Osteoblast (primary cell): Measurements from ENCODE around the gene GTF2I. TPM values are rescaled to one million over a fixed set of nuclear protein-coding genes. Genes with fewer than 3 reads are reported as not detected.
A peak's percentile ranks its signal among the peaks of the same experiment; 100 is the strongest.
"Not testable (repeated sequence)": the region's sequence is repeated elsewhere in the genome, so short reads cannot be mapped to it uniquely, and the experiment has no call there.

Source experiments
- DNase-seq: peaks from one replicate; pipeline ENCODE4 v3.0.0; 2011; ENCODE audit warnings: low spot score, mixed read lengths; ENCODE audit not compliant: insufficient read length; ENCODE audit errors: missing footprints
- H2AFZ ChIP-seq: 2 replicates; pipeline ENCODE4 v1.6.0; 2011; ENCODE audit warnings: mild to moderate bottlenecking, low read length
- H3K27ac ChIP-seq: 2 replicates; pipeline ENCODE4 v1.5.1; 2011; ENCODE audit warnings: mild to moderate bottlenecking, low read depth, low read length, moderate library complexity
- H3K27me3 ChIP-seq: 2 replicates; pipeline ENCODE4 v1.6.0; 2012; ENCODE audit warnings: mild to moderate bottlenecking, control low read depth, inconsistent platforms, low read length, moderate library complexity; ENCODE audit not compliant: insufficient read depth
- H3K36me3 ChIP-seq: 2 replicates; pipeline ENCODE4 v1.5.1; 2011; ENCODE audit warnings: mild to moderate bottlenecking, low read length, control low read depth, moderate library complexity; ENCODE audit not compliant: insufficient read depth
- H3K4me1 ChIP-seq: 2 replicates; pipeline ENCODE4 v1.5.1; 2011; ENCODE audit warnings: mild to moderate bottlenecking, low read length, control low read depth, moderate library complexity; ENCODE audit not compliant: insufficient read depth
- H3K4me2 ChIP-seq: 2 replicates; pipeline ENCODE4 v1.6.0; 2011; ENCODE audit warnings: mild to moderate bottlenecking, low read length; ENCODE audit not compliant: insufficient read depth
- H3K4me3 ChIP-seq: fragments of 200-600 bp; sonication (generic); 3 replicates; pipeline ENCODE4 v1.5.1; 2012; ENCODE audit warnings: mild to moderate bottlenecking, low read length, inconsistent platforms; ENCODE audit not compliant: insufficient read depth
- H3K79me2 ChIP-seq: 2 replicates; pipeline ENCODE4 v1.6.0; 2012; ENCODE audit warnings: mild to moderate bottlenecking, low read length, control low read depth, inconsistent platforms; ENCODE audit not compliant: insufficient read depth
- H3K9me3 ChIP-seq: 2 replicates; pipeline ENCODE4 v1.5.1; 2011; ENCODE audit warnings: low read depth, low read length, control low read depth
- H4K20me1 ChIP-seq: 2 replicates; pipeline ENCODE4 v1.6.0; 2012; ENCODE audit warnings: mild to moderate bottlenecking, low read length, control low read depth; ENCODE audit not compliant: insufficient read depth
- CTCF ChIP-seq: IDR thresholded peaks from 2 replicates; pipeline ENCODE4 v1.5.1; 2011; ENCODE audit warnings: mild to moderate bottlenecking, low read depth, low read length, moderate library complexity; ENCODE audit errors: extremely low read depth
- total RNA-seq: library from RNA; depleted of rRNA; stranded (reverse); fragments of >200 nt; gene quantifications from 2 replicates; pipeline ENCODE4 v1.2.3, GENCODE V29; 2012

The GTF2I gene
- total RNA-seq, 1 donor, result 143 TPM

DNA sequence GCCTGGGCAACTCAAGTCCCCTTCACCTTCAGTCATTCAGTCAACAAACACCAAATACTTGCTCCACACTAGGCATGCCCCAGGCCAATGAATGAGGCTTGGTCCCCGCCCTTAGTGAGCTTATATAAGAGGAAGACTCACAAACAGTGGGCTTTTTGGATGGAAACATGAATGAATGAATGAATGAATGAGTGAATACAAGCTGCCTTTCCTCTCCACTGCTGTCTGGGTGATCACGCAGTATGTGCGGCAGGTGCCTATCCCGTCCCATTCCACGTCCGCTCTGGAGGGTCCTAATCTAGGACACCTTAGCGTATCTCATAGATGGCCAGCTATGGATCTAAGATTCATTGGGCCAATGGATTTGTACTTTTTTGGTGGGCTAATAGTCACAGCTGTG lies 19.8 kb upstream of the GTF2I start:
- Histone ChIP-seq H3K9me3 (no peaks in the 10 kb centered on the region), H3K4me2 (no peak overlapping the region), H2AFZ (no peak overlapping the region), H3K36me3 (no peaks in the 10 kb centered on the region), H3K79me2 (no peaks in the 10 kb centered on the region), H3K4me3 (no peak overlapping the region), H3K27me3 (no peaks in the 10 kb centered on the region), H3K27ac (no peak overlapping the region), H3K4me1 (peaks cover 16% of the 10 kb centered on the region), H4K20me1 (no peaks in the 10 kb centered on the region)
- DNase-seq, result no peak
- no peak for TF ChIP-seq CTCF

DNA sequence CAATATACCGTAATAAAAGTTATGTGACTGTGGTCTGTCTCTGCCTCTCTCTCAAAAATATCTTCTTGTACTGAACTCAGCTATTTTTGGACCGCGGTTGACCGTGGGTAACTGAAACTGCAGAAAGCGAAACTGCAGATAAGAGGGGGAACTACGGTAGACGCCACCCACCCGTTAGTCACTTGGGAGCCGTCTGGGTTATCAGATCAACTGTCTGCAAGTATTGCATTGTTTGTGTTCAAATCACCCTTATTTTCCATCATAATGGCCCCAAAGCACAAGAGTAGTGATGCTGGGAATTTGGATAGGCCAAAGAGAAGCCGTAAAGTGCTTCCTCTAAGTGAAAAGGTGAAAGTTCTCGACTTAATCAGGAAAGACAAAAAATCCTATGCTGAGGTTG lies 7.5 kb upstream of the GTF2I start:
- not testable (repeated sequence) for H4K20me1 ChIP-seq, H3K27me3 ChIP-seq, H3K27ac ChIP-seq, H3K9me3 ChIP-seq, H3K79me2 ChIP-seq, H3K36me3 ChIP-seq, H3K4me1 ChIP-seq
- Histone ChIP-seq H2AFZ (peak overlapping the region; percentile 88), H3K4me2 (peak overlapping the region; percentile 81), H3K4me3 (peak overlapping the region; percentile 60)
- peak; percentile 55 for DNase-seq

- Histone ChIP-seq H2AFZ (peak overlapping the region; percentile 62), H3K4me2 (peak overlapping the region; percentile 13)
These were observed 6.9 kb upstream of the GTF2I start for GRCh38 chr7:74650493-74651132.

DNA sequence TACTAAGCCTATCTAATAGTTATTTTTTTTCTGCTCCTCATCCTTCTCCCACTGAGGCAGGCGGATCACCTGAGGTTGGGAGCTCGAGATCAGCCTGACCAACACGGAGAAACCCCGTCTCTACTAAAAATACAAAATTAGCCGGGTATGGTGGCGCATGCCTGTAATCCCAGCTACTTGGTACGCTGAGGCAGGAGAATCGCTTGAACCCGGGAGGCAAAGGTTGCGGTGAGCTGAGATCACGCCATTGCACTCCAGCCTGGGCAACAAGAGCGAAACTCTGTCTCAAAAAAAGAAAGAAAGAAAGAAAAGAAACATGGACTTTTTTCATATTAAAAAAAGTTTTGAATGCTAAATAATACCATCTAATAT lies 6.4 kb upstream of the GTF2I start:
- peaks cover 13% of the 10 kb centered on the region for H3K4me1 ChIP-seq
- H3K4me3 ChIP-seq, DNase-seq, H3K27ac ChIP-seq, H4K20me1 ChIP-seq, H3K79me2 ChIP-seq, H3K27me3 ChIP-seq, H3K4me2 ChIP-seq, H3K9me3 ChIP-seq, H2AFZ ChIP-seq, H3K36me3 ChIP-seq: not testable (repeated sequence)

More at GRCh38 chr7:74650493-74651132, 6.9 kb upstream of the GTF2I start:
- not testable (repeated sequence) for H3K27me3 ChIP-seq, H3K27ac ChIP-seq, H3K4me3 ChIP-seq, H4K20me1 ChIP-seq, H3K36me3 ChIP-seq, H3K79me2 ChIP-seq, H3K9me3 ChIP-seq, H3K4me1 ChIP-seq
- DNase-seq, result peak; percentile 43

GRCh38 chr7:74653686-74654181 lies 3.8 kb upstream of the GTF2I start:
- TF ChIP-seq CTCF, result no peak
- H3K4me1 ChIP-seq, result peaks cover 21% of the 10 kb centered on the region
- H4K20me1 ChIP-seq, result peaks cover 2% of the 10 kb centered on the region
- no peaks in the 10 kb centered on the region for H3K36me3 ChIP-seq
- no peaks in the 10 kb centered on the region for H3K9me3 ChIP-seq
- no peak overlapping the region for H2AFZ ChIP-seq
- DNase-seq, result no peak
- H3K27me3 ChIP-seq, result no peaks in the 10 kb centered on the region
- H3K4me2 ChIP-seq, result no peak overlapping the region
- no peak overlapping the region for H3K4me3 ChIP-seq
- H3K27ac ChIP-seq, result no peak overlapping the region
- H3K79me2 ChIP-seq, result peaks cover 9% of the 10 kb centered on the region
